Astrocyte (in vitro differentiated cells and primary cell): ENCODE data around the gene LMLN.

Experiments
- EZH2 ChIP-seq: IDR thresholded peaks from 2 replicates; pipeline ENCODE4 v1.6.1; 2012; ENCODE audit warnings: mild to moderate bottlenecking, low read length, inconsistent platforms; ENCODE audit not compliant: insufficient read depth
- TF ChIP-seq, protein P1 (sequence below): IDR thresholded peaks from 2 replicates; pipeline ENCODE4 v1.5.1; 2011; ENCODE audit warnings: low read depth, mild to moderate bottlenecking, inconsistent platforms, low read length, moderate library complexity; ENCODE audit not compliant: insufficient read depth

GRCh38 chr3:198080521-198081384, 120.7 kb downstream of the LMLN start:
- peak; percentile 80 for TF ChIP-seq EZH2
- TF ChIP-seq, protein P1, sequence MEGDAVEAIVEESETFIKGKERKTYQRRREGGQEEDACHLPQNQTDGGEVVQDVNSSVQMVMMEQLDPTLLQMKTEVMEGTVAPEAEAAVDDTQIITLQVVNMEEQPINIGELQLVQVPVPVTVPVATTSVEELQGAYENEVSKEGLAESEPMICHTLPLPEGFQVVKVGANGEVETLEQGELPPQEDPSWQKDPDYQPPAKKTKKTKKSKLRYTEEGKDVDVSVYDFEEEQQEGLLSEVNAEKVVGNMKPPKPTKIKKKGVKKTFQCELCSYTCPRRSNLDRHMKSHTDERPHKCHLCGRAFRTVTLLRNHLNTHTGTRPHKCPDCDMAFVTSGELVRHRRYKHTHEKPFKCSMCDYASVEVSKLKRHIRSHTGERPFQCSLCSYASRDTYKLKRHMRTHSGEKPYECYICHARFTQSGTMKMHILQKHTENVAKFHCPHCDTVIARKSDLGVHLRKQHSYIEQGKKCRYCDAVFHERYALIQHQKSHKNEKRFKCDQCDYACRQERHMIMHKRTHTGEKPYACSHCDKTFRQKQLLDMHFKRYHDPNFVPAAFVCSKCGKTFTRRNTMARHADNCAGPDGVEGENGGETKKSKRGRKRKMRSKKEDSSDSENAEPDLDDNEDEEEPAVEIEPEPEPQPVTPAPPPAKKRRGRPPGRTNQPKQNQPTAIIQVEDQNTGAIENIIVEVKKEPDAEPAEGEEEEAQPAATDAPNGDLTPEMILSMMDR, result peak; percentile 25
